Body of pancreas (tissue), 4 donors: ENCODE measurements around the gene AKT3. TPM values are rescaled to one million over a fixed set of nuclear protein-coding genes. Genes with fewer than 3 reads are reported as not detected.

ENCODE experiments used
- ATAC-seq: fragments of 150-250 bp; one replicate; pipeline ENCODE4 v1.9.1; 2016
- DNase-seq, 4 donors: peaks; one replicate each; pipeline ENCODE4 v3.0.0-alpha.2; 2019
- H3K27ac ChIP-seq, 4 donors: fragments of 200-600 bp; sonication (generic); 1 replicate in 3 of 4; 2 replicates in 1 of 4; pipeline versions ENCODE4 v1.5.1 to v1.6.1; 2016 to 2019; ENCODE audit warnings: mild to moderate bottlenecking in 1 of 4, mixed read lengths in 1 of 4, moderate library complexity in 1 of 4
- H3K27me3 ChIP-seq, 2 donors: fragments of 200-600 bp; sonication (generic); one replicate each; pipeline ENCODE4 v1.6.0; 2016; ENCODE audit warnings: mild to moderate bottlenecking in 1 of 2
- H3K36me3 ChIP-seq, 2 donors: fragments of 200-600 bp; sonication (generic); replicated peaks in 1 of 2; 2 replicates each; pipeline ENCODE4 v1.5.1; 2016; ENCODE audit warnings: low read depth in 2 of 2; ENCODE audit not compliant: insufficient read depth in 1 of 2
- H3K4me1 ChIP-seq: fragments of 200-600 bp; sonication (generic); one replicate; pipeline ENCODE4 v1.6.0; 2016
- H3K4me3 ChIP-seq, 2 donors: fragments of 200-600 bp; sonication (generic); 1 replicate in 1 of 2; 2 replicates in 1 of 2; pipeline ENCODE4 v1.5.1; 2016 to 2019
- H3K9me3 ChIP-seq, 3 donors: fragments of 200-600 bp; sonication (generic); 1 replicate in 2 of 3; 2 replicates in 1 of 3; pipeline ENCODE4 v1.5.1; 2016
- CTCF ChIP-seq, 7 experiments: fragments of 450-650 bp in 4 of 7; fragments of 200-600 bp in 3 of 7; sonication (generic) in 3 of 7; IDR thresholded peaks; one replicate each; pipeline ENCODE4 v1.5.1; 2016 to 2019; ENCODE audit warnings: antibody characterized with exemption in 7 of 7
- POLR2A ChIP-seq, 3 donors: fragments of 450-650 bp; IDR thresholded peaks; one replicate each; pipeline ENCODE4 v1.6.1; 2016; ENCODE audit warnings: antibody characterized with exemption in 3 of 3, mild to moderate bottlenecking in 2 of 3
- WGBS, 2 donors: methylation state at CpG; one replicate each; pipeline ENCODE4 v1.1.5; 2017; 5-methylcytosine and 5-hydroxymethylcytosine counted together
- intact Hi-C: fragments of 100-400 bp; cut with DNase I; formaldehyde crosslinking; loops from one replicate; pipeline ENCODE4 v1.15.1; 2023
- total RNA-seq, 2 donors: library from RNA; depleted of rRNA; stranded (reverse); fragments of >200 nt; gene quantifications; one replicate each; pipeline ENCODE4 v1.1.0, GENCODE V29; 2016

The AKT3 gene
- total RNA-seq, 2 donors from 2014 or later, result 14.0 to 24.7 TPM

GRCh38 chr1:243693800-243694199 lies 156.2 kb downstream of the AKT3 start:
- TF ChIP-seq POLR2A (IDR thresholded peaks at IDR 0.05), result no peak
- no peak for TF ChIP-seq CTCF (IDR thresholded peaks at IDR 0.05)
- intact Hi-C loops, result no loop called here

GRCh38 chr1:243686159-243686558 lies 163.9 kb downstream of the AKT3 start:
- intact Hi-C loops, result no loop called here
- ATAC-seq (no peak), DNase-seq (no peak)
- WGBS, 2 donors, result 96 to 100% methylated on average over 1 of the region's 1 CpG
- Histone ChIP-seq H3K27ac (no peak overlapping the region), H3K4me3 (no peak overlapping the region), H3K27me3 (no peaks in the 10 kb centered on the region), H3K36me3 (no peaks in the 10 kb centered on the region), H3K4me1 (no peaks in the 10 kb centered on the region), H3K9me3 (no peaks in the 10 kb centered on the region)
- TF ChIP-seq POLR2A (IDR thresholded peaks at IDR 0.05) (no peak), CTCF (IDR thresholded peaks at IDR 0.05) (no peak)

More at GRCh38 chr1:243693800-243694199, 156.2 kb downstream of the AKT3 start:
- ATAC-seq (no peak), DNase-seq (no peak)
- H3K4me1 ChIP-seq, result no peaks in the 10 kb centered on the region
- no peak overlapping the region for H3K4me3 ChIP-seq
- no peaks in the 10 kb centered on the region for H3K27me3 ChIP-seq
- no peaks in the 10 kb centered on the region for H3K9me3 ChIP-seq
- 72 to 77% methylated on average over 1 of the region's 1 CpG for WGBS, 2 donors
- H3K27ac ChIP-seq, result no peak overlapping the region
- no peaks in the 10 kb centered on the region for H3K36me3 ChIP-seq

- Histone ChIP-seq H3K4me3 (no peak overlapping the region), H3K27me3 (no peaks in the 10 kb centered on the region), H3K27ac (no peak overlapping the region), H3K4me1 (no peaks in the 10 kb centered on the region), H3K36me3 (no peaks in the 10 kb centered on the region), H3K9me3 (no peaks in the 10 kb centered on the region)
- intact Hi-C loops, result no loop called here
- no peak for ATAC-seq
- DNase-seq, result no peak
- no peak for TF ChIP-seq CTCF (IDR thresholded peaks at IDR 0.05)
- no peak for TF ChIP-seq POLR2A (IDR thresholded peaks at IDR 0.05)
Observed at GRCh38 chr1:243680860-243681259, 169.2 kb downstream of the AKT3 start.

- Histone ChIP-seq H3K4me3 (no peak overlapping the region), H3K9me3 (no peaks in the 10 kb centered on the region), H3K27ac (no peak overlapping the region), H3K27me3 (no peaks in the 10 kb centered on the region), H3K4me1 (no peaks in the 10 kb centered on the region), H3K36me3 (no peaks in the 10 kb centered on the region)
- intact Hi-C loops, result no loop called here
- TF ChIP-seq CTCF (IDR thresholded peaks at IDR 0.05) (no peak), POLR2A (IDR thresholded peaks at IDR 0.05) (no peak)
- ATAC-seq, result no peak
- no peak for DNase-seq
- WGBS, 2 donors, result 56 to 60% methylated on average over 3 of the region's 3 CpGs
Observed at GRCh38 chr1:243672539-243673074, 177.4 kb downstream of the AKT3 start.

- ATAC-seq (no peak), DNase-seq (no peak)
- Histone ChIP-seq H3K36me3 (no peaks in the 10 kb centered on the region), H3K27ac (no peak overlapping the region), H3K4me3 (no peak overlapping the region), H3K27me3 (no peaks in the 10 kb centered on the region), H3K9me3 (no peaks in the 10 kb centered on the region), H3K4me1 (no peaks in the 10 kb centered on the region)
- intact Hi-C loops, result no loop called here
- 77 to 79% methylated on average over 2 of the region's 2 CpGs for whole genome bisulfite sequencing, 2 donors
- TF ChIP-seq CTCF (IDR thresholded peaks at IDR 0.05), result no peak
- no peak for TF ChIP-seq POLR2A (IDR thresholded peaks at IDR 0.05)
Observed at GRCh38 chr1:243667591-243667990, 182.5 kb downstream of the AKT3 start.
